Esophagus muscularis mucosa (tissue), 4 donors: Measurements from ENCODE around the gene C1orf159. TPM values are rescaled to one million over a fixed set of nuclear protein-coding genes. Genes with fewer than 3 reads are reported as not detected.

Experiments
- DNase-seq: peaks from one replicate; pipeline ENCODE4 v3.0.0-alpha.2; 2017; ENCODE audit errors: extremely low spot score
- H3K27ac ChIP-seq, 4 donors: fragments of 200-600 bp; sonication (generic); replicated peaks in 1 of 4; 1 replicate in 3 of 4; 2 replicates in 1 of 4; pipeline ENCODE4 v1.5.1; 2016 to 2019; ENCODE audit warnings: mild to moderate bottlenecking in 1 of 4
- H3K27me3 ChIP-seq, 4 donors: fragments of 200-600 bp; sonication (generic); one replicate each; pipeline versions ENCODE4 v1.5.1 to v1.6.0; 2016 to 2019
- H3K36me3 ChIP-seq, 4 donors: fragments of 200-600 bp; sonication (generic); one replicate each; pipeline ENCODE4 v1.5.1; 2016 to 2019
- H3K4me1 ChIP-seq, 4 donors: fragments of 200-600 bp; sonication (generic); one replicate each; pipeline ENCODE4 v1.5.1; 2016 to 2019
- H3K4me3 ChIP-seq, 4 donors: fragments of 200-600 bp; sonication (generic); 1 replicate in 2 of 4; 2 replicates in 2 of 4; pipeline ENCODE4 v1.5.1; 2016 to 2019; ENCODE audit warnings: mild to moderate bottlenecking in 4 of 4, moderate library complexity in 1 of 4
- H3K9me3 ChIP-seq, 4 donors: fragments of 200-600 bp; sonication (generic); 1 replicate in 3 of 4; 2 replicates in 1 of 4; pipeline ENCODE4 v1.5.1; 2016 to 2019
- CTCF ChIP-seq, 3 experiments: fragments of 200-600 bp in 2 of 3; fragments of 450-650 bp in 1 of 3; sonication (generic) in 2 of 3; IDR thresholded peaks; one replicate each; pipeline ENCODE4 v1.5.1; 2017 to 2019; ENCODE audit warnings: antibody characterized with exemption in 3 of 3, mild to moderate bottlenecking in 2 of 3, moderate library complexity in 1 of 3
- EP300 ChIP-seq: sonication (generic); formaldehyde crosslinking; IDR thresholded peaks from one replicate; pipeline ENCODE4 v1.6.1; 2017; ENCODE audit warnings: antibody characterized with exemption
- POLR2A ChIP-seq: fragments of 450-650 bp; IDR thresholded peaks from one replicate; pipeline ENCODE4 v1.6.1; 2017; ENCODE audit warnings: antibody characterized with exemption, moderate library complexity, mild to moderate bottlenecking, low read depth
- POLR2AphosphoS5 ChIP-seq, 2 donors: sonication (generic); formaldehyde crosslinking; IDR thresholded peaks; one replicate each; pipeline ENCODE4 v1.6.1; 2017; ENCODE audit warnings: antibody characterized with exemption in 2 of 2
- WGBS: methylation state at CpG from one replicate; pipeline ENCODE4 v1.1.5; 2018; 5-methylcytosine and 5-hydroxymethylcytosine counted together
- intact Hi-C: fragments of 100-400 bp; cut with DNase I; formaldehyde crosslinking; loops from one replicate; pipeline ENCODE4 v1.15.1; 2023
- total RNA-seq, 4 donors: library from RNA; depleted of rRNA; stranded (reverse); fragments of >200 nt; gene quantifications; one replicate each; pipeline versions ENCODE4 v1.1.0 to v1.2.1, GENCODE V29; 2016

Gene C1orf159
- total RNA-seq, 4 donors from 2014 or later: 4.2 to 11.9 (median 8.5) TPM

DNA sequence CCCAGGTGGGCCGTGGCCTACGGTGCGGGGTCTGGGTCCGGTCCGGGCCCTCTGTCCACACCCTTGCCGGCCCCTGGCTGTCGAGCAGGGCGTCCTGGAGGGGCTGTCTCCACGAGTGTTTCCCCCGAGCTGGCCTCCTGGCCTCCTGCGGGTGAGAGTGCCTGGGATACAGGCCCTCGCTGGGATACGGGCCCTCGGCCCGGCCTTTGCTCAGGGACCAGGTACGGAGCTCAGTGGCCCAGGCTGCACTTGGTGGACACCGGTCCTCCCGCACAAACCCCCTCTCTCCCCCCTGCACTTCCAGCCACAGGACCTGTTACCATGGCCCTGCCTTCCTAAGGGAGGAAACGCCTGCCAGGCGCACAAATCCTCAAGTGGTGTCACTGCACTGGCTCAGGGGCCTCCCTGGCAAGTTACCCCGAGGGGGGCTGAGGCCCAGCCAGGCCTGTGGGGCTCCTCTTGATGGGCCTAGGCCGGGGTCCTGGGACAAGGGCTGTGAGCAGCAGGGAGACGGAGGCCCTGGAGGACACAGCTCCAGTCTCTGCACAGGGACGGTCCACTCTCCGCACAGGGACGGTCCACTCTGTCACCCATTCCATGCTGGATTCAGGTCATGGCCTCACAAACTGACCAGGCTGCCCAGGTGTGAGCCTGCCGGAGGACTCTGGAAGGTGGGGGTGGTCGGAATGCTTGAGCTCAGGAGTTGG, 23.6 kb downstream of the C1orf159 start:
- TF ChIP-seq EP300 (no peak), CTCF (IDR thresholded peaks at IDR 0.05) (no peak), POLR2A (no peak), POLR2AphosphoS5 (IDR thresholded peaks at IDR 0.05) (no peak)
- H3K9me3 ChIP-seq: no peaks in the 10 kb centered on the region
- intact Hi-C loops: no loop called here
- no peaks in the 10 kb centered on the region for H3K4me1 ChIP-seq
- peaks cover 0 to 12% (median 5%) of the 10 kb centered on the region in 4 donors for H3K36me3 ChIP-seq
- H3K4me3 ChIP-seq: no peak overlapping the region
- DNase-seq: no peak
- H3K27ac ChIP-seq: no peak overlapping the region
- 92% methylated on average over 15 of the region's 28 CpGs for WGBS
- H3K27me3 ChIP-seq: no peaks in the 10 kb centered on the region

DNA sequence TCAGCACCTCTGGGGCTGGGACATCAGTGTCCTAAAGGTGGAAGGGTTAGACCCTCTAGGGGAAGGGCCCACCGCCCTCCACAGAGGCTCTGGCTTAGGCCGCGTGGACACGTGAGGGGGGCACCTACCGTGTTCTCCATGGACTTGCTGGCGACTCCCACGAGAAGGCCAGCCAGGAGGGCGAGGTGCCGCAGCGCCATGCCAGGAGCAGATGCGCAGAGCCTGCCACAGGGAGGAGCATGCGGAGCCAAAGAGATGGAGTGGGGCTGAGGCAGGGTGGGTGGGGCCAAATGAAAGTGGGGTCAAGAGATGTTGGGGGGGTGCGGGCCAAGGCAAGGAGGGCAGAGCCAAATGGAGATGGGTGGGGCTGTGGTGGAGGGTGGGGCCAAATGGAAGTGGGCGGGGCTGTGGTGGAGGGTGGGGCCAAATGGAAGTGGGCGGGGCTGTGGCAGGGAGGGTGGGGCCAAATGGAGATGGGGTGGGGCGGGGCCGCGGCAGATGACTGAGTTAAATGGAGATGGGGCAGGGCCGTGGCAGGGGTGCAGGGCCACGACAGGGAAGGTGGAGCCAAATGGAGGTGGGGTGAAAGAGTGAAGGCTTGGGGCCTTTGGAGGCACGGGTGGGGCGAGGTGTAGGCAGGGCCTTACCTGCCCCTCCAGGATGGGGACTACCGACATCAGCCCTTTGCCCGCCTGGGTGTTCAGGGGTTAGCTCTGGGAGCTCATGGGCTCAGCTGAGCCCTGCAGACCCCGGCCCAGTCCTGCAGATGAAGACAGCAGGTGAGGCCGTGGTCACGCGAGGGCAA, 24.3 kb downstream of the C1orf159 start:
- Histone ChIP-seq H3K4me1 (no peaks in the 10 kb centered on the region), H3K36me3 (peaks cover 0 to 19% (median 6%) of the 10 kb centered on the region in 4 donors), H3K9me3 (no peaks in the 10 kb centered on the region), H3K27me3 (no peaks in the 10 kb centered on the region), H3K27ac (no peak overlapping the region), H3K4me3 (no peak overlapping the region)
- intact Hi-C loops: no loop called here
- DNase-seq: no peak
- TF ChIP-seq POLR2A (no peak), CTCF (IDR thresholded peaks at IDR 0.05) (no peak), POLR2AphosphoS5 (IDR thresholded peaks at IDR 0.05) (no peak), EP300 (no peak)
- WGBS: 96% methylated on average over 24 of the region's 28 CpGs

GRCh38 chr1:1090424-1091343, 25.2 kb downstream of the C1orf159 start:
- no peaks in the 10 kb centered on the region for H3K4me1 ChIP-seq
- TF ChIP-seq POLR2A: no peak
- no peak for TF ChIP-seq POLR2AphosphoS5 (IDR thresholded peaks at IDR 0.05)
- no peak for TF ChIP-seq CTCF (IDR thresholded peaks at IDR 0.05)
- TF ChIP-seq EP300: no peak
- no peaks in the 10 kb centered on the region for H3K27me3 ChIP-seq
- no peak for DNase-seq
- intact Hi-C loops: no loop called here
- no peaks in the 10 kb centered on the region for H3K9me3 ChIP-seq
- 95% methylated on average over 22 of the region's 45 CpGs for WGBS
- no peak overlapping the region for H3K4me3 ChIP-seq
- peaks cover 0 to 25% (median 10%) of the 10 kb centered on the region in 4 donors for H3K36me3 ChIP-seq
- H3K27ac ChIP-seq: no peak overlapping the region

DNA sequence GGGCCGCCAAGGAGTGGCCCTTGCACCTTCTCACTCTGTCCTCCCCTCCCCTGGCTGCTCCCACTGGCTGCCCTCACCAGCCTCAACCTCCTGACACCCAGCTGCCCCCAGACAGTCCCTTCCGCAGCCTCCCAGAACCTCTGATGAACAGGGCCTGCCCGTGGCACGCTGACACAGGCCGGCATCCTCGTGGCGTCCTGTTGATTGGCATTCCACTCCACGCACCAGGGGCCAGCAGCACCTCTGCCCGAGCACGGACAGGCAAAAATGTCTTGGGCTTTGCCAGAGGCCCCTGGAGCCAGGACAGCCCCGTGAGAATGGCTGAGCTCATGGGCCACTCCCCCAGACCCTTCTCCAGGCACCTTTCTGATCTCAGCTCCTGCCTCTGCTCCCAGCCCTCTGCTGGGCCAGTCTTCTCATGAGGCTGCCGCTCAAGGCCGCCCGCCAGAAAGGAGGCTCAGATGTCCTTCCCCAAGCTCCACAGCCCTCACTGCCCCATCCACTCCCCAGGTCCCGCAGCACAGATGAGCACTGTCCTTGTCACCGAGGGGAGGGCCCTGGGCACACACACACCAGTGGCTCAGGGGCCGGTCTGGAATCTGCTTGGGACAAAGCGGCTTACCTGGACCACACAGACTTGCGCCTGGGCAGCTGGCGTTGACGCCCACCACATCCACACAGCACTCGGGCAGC, 26.0 kb downstream of the C1orf159 start:
- Histone ChIP-seq H3K9me3 (no peaks in the 10 kb centered on the region), H3K27me3 (no peaks in the 10 kb centered on the region), H3K36me3 (peaks cover 0 to 25% (median 12%) of the 10 kb centered on the region in 4 donors), H3K4me3 (no peak overlapping the region), H3K4me1 (no peaks in the 10 kb centered on the region), H3K27ac (no peak overlapping the region)
- WGBS: 94% methylated on average over 16 of the region's 22 CpGs
- no peak for DNase-seq
- TF ChIP-seq POLR2A (no peak), CTCF (IDR thresholded peaks at IDR 0.05) (no peak), POLR2AphosphoS5 (IDR thresholded peaks at IDR 0.05) (no peak), EP300 (no peak)
- intact Hi-C loops: no loop called here
